ENCODE data around the gene DPF3.

The DPF3 gene

DNA sequence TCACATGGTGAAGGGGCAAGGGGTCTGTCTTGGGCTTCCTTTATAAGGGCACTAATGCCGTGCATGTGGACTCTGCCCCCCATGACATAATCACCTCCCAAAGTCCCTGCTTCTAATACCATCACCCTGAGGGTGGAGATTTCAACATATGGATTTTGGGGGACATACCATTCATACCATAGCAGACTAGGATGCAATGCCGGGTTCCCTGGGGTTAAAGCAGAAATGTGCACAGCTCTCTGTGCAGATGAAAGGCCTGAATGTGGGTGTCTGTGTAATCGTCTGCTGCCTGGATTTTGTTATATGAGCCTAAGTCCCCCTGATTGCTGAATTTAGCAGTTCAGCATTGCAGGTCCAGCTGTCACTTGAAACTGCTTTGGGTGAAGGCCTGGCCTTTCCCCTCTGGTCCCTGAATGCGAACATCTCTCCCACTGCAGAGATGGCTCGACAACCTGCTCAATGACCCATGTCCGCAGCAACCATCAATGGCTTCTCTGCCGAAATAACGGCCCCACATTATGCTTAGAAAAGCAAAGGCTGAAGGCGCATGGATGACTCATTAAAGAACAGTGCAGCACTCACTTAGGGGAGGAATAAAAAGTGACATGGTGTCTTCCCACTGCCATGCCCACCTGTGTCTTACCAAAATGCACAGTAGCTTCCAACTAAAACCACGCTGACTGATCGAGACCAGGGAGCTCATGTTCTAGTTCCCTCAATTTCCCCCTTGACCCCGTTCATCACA is 286.3 kb downstream of the DPF3 start:
- Histone ChIP-seq H2AFZ (ENCODE audit: low read length) (no peak overlapping the region), H3K4me1 (ENCODE audit: low read length) (no peaks in the 10 kb centered on the region), H3K79me2 (ENCODE audit: low read length) (no peaks in the 10 kb centered on the region), H3K9ac (ENCODE audit: low read length) (no peak overlapping the region), H3K9me2 (replicated peaks; ENCODE audit: insufficient read depth, low read length) (no peaks in the 10 kb centered on the region), H3K4me2 (ENCODE audit: low read depth, low read length) (no peak overlapping the region), H3K4me3 (ENCODE audit: low read length) (no peak overlapping the region), H3K27ac (ENCODE audit: low read length) (no peak overlapping the region), H3F3A (ENCODE audit: insufficient read depth, low read length) (no peaks in the 10 kb centered on the region), H3K27me3 (replicated peaks; ENCODE audit: insufficient read depth, low read length) (no peaks in the 10 kb centered on the region), H4K20me1 (ENCODE audit: insufficient read depth, low read length) (no peaks in the 10 kb centered on the region), H3K9me3 (replicated peaks; ENCODE audit: insufficient read depth, low read length) (no peaks in the 10 kb centered on the region), H3K36me3 (replicated peaks; ENCODE audit: insufficient read depth, low read length) (no peaks in the 10 kb centered on the region)
- DNase-seq = no peak
- TF ChIP-seq EZH2 (optimal IDR thresholded peaks at IDR 0.05; ENCODE audit: low read depth, low read length) (no peak), EZH2phosphoT487 (IDR thresholded peaks at IDR 0.05; ENCODE audit: low read length) (no peak)
- TF ChIP-seq, protein P1, sequence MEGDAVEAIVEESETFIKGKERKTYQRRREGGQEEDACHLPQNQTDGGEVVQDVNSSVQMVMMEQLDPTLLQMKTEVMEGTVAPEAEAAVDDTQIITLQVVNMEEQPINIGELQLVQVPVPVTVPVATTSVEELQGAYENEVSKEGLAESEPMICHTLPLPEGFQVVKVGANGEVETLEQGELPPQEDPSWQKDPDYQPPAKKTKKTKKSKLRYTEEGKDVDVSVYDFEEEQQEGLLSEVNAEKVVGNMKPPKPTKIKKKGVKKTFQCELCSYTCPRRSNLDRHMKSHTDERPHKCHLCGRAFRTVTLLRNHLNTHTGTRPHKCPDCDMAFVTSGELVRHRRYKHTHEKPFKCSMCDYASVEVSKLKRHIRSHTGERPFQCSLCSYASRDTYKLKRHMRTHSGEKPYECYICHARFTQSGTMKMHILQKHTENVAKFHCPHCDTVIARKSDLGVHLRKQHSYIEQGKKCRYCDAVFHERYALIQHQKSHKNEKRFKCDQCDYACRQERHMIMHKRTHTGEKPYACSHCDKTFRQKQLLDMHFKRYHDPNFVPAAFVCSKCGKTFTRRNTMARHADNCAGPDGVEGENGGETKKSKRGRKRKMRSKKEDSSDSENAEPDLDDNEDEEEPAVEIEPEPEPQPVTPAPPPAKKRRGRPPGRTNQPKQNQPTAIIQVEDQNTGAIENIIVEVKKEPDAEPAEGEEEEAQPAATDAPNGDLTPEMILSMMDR (IDR thresholded peaks at IDR 0.05; ENCODE audit: low read length) = no peak

DNA sequence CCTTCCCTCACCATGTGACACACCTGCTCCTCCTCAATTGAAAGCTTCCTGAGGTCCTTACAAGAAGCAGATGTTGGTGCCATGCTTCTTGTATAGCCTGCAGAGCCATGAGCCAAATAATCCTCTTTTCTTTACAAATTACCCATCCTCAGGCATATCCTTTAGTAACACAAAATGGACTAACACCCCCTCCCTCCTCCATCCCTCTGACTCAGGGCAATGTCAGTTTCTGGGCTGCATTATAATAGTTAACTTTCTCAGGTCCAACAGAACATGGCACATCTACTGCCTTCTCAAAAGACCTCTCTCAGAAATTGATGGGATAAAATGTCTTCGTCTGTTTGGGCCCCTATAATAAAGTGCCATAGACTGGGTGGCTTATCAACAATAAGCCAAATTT is 287.0 kb downstream of the DPF3 start:
- H3K36me3 ChIP-seq (replicated peaks; ENCODE audit: insufficient read depth, low read length) = no peaks in the 10 kb centered on the region
- no peaks in the 10 kb centered on the region for H3K4me1 ChIP-seq (ENCODE audit: low read length)
- no peaks in the 10 kb centered on the region for H3K9me2 ChIP-seq (replicated peaks; ENCODE audit: insufficient read depth, low read length)
- no peak for DNase-seq
- H3K79me2 ChIP-seq (ENCODE audit: low read length) = no peaks in the 10 kb centered on the region
- H3K27me3 ChIP-seq (replicated peaks; ENCODE audit: insufficient read depth, low read length) = no peaks in the 10 kb centered on the region
- no peak overlapping the region for H3K4me2 ChIP-seq (ENCODE audit: low read depth, low read length)
- TF ChIP-seq EZH2 (optimal IDR thresholded peaks at IDR 0.05; ENCODE audit: low read depth, low read length) = no peak
- TF ChIP-seq EZH2phosphoT487 (IDR thresholded peaks at IDR 0.05; ENCODE audit: low read length) = no peak
- TF ChIP-seq, protein P1 (IDR thresholded peaks at IDR 0.05; ENCODE audit: low read length) = no peak
- H4K20me1 ChIP-seq (ENCODE audit: insufficient read depth, low read length) = no peaks in the 10 kb centered on the region
- H2AFZ ChIP-seq (ENCODE audit: low read length) = no peak overlapping the region
- no peak overlapping the region for H3K9ac ChIP-seq (ENCODE audit: low read length)
- no peak overlapping the region for H3K4me3 ChIP-seq (ENCODE audit: low read length)
- H3K27ac ChIP-seq (ENCODE audit: low read length) = no peak overlapping the region
- no peaks in the 10 kb centered on the region for H3F3A ChIP-seq (ENCODE audit: insufficient read depth, low read length)
- no peaks in the 10 kb centered on the region for H3K9me3 ChIP-seq (replicated peaks; ENCODE audit: insufficient read depth, low read length)

DNA sequence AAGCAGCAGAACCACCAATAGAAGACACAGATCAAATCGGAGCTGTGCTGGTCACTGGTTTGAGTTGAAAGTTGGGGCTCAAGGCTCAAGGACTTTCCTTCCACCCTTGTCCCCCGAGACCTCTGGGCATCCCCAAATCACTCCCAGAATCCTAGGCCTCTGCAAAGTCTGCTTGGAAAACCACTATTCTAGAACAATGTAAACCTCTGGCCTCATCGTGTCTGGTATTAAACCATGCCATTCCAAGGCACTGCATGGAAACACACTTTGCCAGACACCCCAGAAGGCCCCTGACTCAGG is 288.0 kb downstream of the DPF3 start:
- Histone ChIP-seq H3K9me2 (replicated peaks; ENCODE audit: insufficient read depth, low read length) (no peaks in the 10 kb centered on the region), H3K27me3 (replicated peaks; ENCODE audit: insufficient read depth, low read length) (no peaks in the 10 kb centered on the region), H4K20me1 (ENCODE audit: insufficient read depth, low read length) (no peaks in the 10 kb centered on the region), H3K36me3 (replicated peaks; ENCODE audit: insufficient read depth, low read length) (no peaks in the 10 kb centered on the region), H2AFZ (ENCODE audit: low read length) (no peak overlapping the region), H3K9me3 (replicated peaks; ENCODE audit: insufficient read depth, low read length) (no peaks in the 10 kb centered on the region), H3K27ac (ENCODE audit: low read length) (no peak overlapping the region), H3F3A (ENCODE audit: insufficient read depth, low read length) (no peaks in the 10 kb centered on the region), H3K4me1 (ENCODE audit: low read length) (no peaks in the 10 kb centered on the region), H3K9ac (ENCODE audit: low read length) (no peak overlapping the region), H3K79me2 (ENCODE audit: low read length) (no peaks in the 10 kb centered on the region), H3K4me2 (ENCODE audit: low read depth, low read length) (no peak overlapping the region), H3K4me3 (ENCODE audit: low read length) (no peak overlapping the region)
- no peak for DNase-seq
- TF ChIP-seq EZH2phosphoT487 (IDR thresholded peaks at IDR 0.05; ENCODE audit: low read length) (no peak), EZH2 (optimal IDR thresholded peaks at IDR 0.05; ENCODE audit: low read depth, low read length) (no peak)
- TF ChIP-seq, protein P1 (IDR thresholded peaks at IDR 0.05; ENCODE audit: low read length) = no peak
